ENCODE results near the gene CDT1. TPM values are rescaled to one million over a fixed set of nuclear protein-coding genes. Genes with fewer than 3 reads are reported as not detected.

Gene CDT1
- total and polyA plus RNA-seq, 10 of the 15 experiments (the other 5 are each of a cell fraction or from before 2014, with no cell fraction given), result 0.50 to 87.6 (median 8.8) TPM

DNA sequence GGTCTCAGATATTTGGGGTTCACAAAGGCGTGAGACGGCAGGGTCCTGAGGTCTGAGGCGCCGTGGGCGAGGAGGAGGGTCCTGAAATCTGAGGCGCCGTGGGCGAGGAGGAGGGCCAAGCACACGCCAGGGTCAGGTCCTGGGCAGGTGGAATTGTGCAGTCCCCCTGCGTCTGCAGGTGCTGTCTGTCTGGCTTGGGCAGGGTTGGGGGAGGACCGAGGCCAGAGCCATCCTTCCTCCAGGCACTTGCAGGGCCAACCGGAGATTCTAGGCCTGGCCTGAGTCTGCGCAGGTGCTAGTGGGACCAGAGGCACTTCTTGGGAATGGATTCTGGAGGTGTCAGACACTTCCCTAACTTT, 10.5 kb downstream of the CDT1 start:
- ATAC-seq, result no peak
- peaks cover 4 to 10% of the 10 kb centered on the region in 2 experiments; a peak in 3 of 4 replicates for H3K36me3 ChIP-seq (ENCODE audit: control insufficient read depth in 2 of 2, insufficient read depth in 2 of 2, low read length in 1 of 2)
- no peak for DNase-seq (ENCODE audit: low read depth, low spot score)
- intact Hi-C loops (cut with micrococcal nuclease; ENCODE audit: unreplicated experiment), result loop anchor here (5.0 kb wide), 2 partner anchors 43 to 162 kb away; partner anchors contain the start of genes CYBA, GALNS and TRAPPC2L
- H3K4me3 ChIP-seq, result no peak overlapping the region
- peaks cover 20% of the 10 kb centered on the region for H3K4me1 ChIP-seq (ENCODE audit: control insufficient read depth, insufficient read depth, low read length)
- ChIA-PET POLR2A (no interaction called here), RAD21 (ENCODE audit: unreplicated experiment) (interaction anchor here (4.0 kb wide), 1 partner anchor 44 kb away, joined by 14 read pairs; no protein-coding TSS in a partner anchor), CTCF (interaction anchor here (1.2 kb wide), 1 partner anchor 44 kb away, joined by 6 read pairs; no protein-coding TSS in a partner anchor), SMC1A (ENCODE audit: uncharacterized antibody, unreplicated experiment) (interaction anchor here (1.4 kb wide), 1 partner anchor 353 kb away, joined by 4 read pairs; no protein-coding TSS in a partner anchor)
- H3K9me3 ChIP-seq (replicated peaks; ENCODE audit: control insufficient read depth, insufficient read depth, low read length), result no peaks in the 10 kb centered on the region
- in situ Hi-C loops (cut with MboI), result no loop called here
- WGBS (ENCODE audit: insufficient coverage, insufficient replicate concordance, low lambda C conversion rate, missing lambda C conversion rate), result 64% methylated on average over 13 of the region's 13 CpGs
- no peak overlapping the region for H3K9ac ChIP-seq (ENCODE audit: control insufficient read depth, insufficient read depth, low read length)
- BruUV-seq (replicated peaks), result no TSS peak
- H2AFZ ChIP-seq (ENCODE audit: control insufficient read depth, low read depth, low read length), result no peak overlapping the region
- H3K4me2 ChIP-seq (ENCODE audit: control insufficient read depth, insufficient read depth), result no peak overlapping the region
- H3K79me2 ChIP-seq (ENCODE audit: control insufficient read depth, insufficient read depth, low read length), result peaks cover 26% of the 10 kb centered on the region
- TF ChIP-seq YBX1 (IDR thresholded peaks at IDR 0.05) (no peak), USF2 (IDR thresholded peaks at IDR 0.05; ENCODE audit: borderline replicate concordance, low read depth, low read length) (no peak), EED (IDR thresholded peaks at IDR 0.05; ENCODE audit: low read depth) (no peak), CHD4 (IDR thresholded peaks at IDR 0.05) (no peak), RBBP5 (conservative IDR thresholded peaks at IDR 0.05) (no peak), MTA3 (IDR thresholded peaks at IDR 0.05; ENCODE audit: borderline replicate concordance, low read length) (no peak), HDAC6 (IDR thresholded peaks at IDR 0.05; ENCODE audit: unreplicated experiment) (no peak)
- TF ChIP-seq, protein P1, sequence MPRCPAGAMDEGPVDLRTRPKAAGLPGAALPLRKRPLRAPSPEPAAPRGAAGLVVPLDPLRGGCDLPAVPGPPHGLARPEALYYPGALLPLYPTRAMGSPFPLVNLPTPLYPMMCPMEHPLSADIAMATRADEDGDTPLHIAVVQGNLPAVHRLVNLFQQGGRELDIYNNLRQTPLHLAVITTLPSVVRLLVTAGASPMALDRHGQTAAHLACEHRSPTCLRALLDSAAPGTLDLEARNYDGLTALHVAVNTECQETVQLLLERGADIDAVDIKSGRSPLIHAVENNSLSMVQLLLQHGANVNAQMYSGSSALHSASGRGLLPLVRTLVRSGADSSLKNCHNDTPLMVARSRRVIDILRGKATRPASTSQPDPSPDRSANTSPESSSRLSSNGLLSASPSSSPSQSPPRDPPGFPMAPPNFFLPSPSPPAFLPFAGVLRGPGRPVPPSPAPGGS (IDR thresholded peaks at IDR 0.05; ENCODE audit: borderline replicate concordance, insufficient read depth, low read depth, low read length, poor library complexity, severe bottlenecking), result peak; percentile 32
- H4K20me1 ChIP-seq (ENCODE audit: control insufficient read depth, insufficient read depth), result no peaks in the 10 kb centered on the region
- no peak overlapping the region for H3K27ac ChIP-seq (ENCODE audit: control insufficient read depth, insufficient read depth)
- no peak for FAIRE-seq
- H3K27me3 ChIP-seq (replicated peaks in 1 of 2; ENCODE audit: control insufficient read depth in 2 of 2, insufficient read depth in 2 of 2, low read length in 1 of 2), result no peaks in the 10 kb centered on the region
